Mesodermal cell (in vitro differentiated cells): ENCODE measurements around the gene PFKFB3.
A peak's percentile ranks its signal among the peaks of the same experiment; 100 is the strongest.
"Not testable (repeated sequence)": the region's sequence is repeated elsewhere in the genome, so short reads cannot be mapped to it uniquely, and the experiment has no call there.

ENCODE experiments used
- H3K27ac ChIP-seq: 2 replicates; pipeline ENCODE4 v1.7.0; 2013; ENCODE audit warnings: mild to moderate bottlenecking, low read depth, low read length, moderate library complexity; ENCODE audit not compliant: severe bottlenecking
- H3K36me3 ChIP-seq: 2 replicates; pipeline ENCODE4 v1.7.1; 2013; ENCODE audit warnings: mild to moderate bottlenecking, low read length, moderate library complexity; ENCODE audit not compliant: control insufficient read depth, insufficient read depth
- H3K4me1 ChIP-seq: one replicate; pipeline ENCODE4 v1.7.1; 2013; ENCODE audit warnings: mild to moderate bottlenecking, low read length; ENCODE audit not compliant: insufficient read depth, control insufficient read depth, poor library complexity, severe bottlenecking
- H3K4me3 ChIP-seq: 2 replicates; pipeline ENCODE4 v1.7.0; 2013; ENCODE audit warnings: low read length, control low read depth, mild to moderate bottlenecking; ENCODE audit not compliant: insufficient read depth, poor library complexity, severe bottlenecking; ENCODE audit errors: extremely low read depth
- H3K9me3 ChIP-seq: 2 replicates; pipeline ENCODE4 v1.7.1; 2013; ENCODE audit warnings: mild to moderate bottlenecking, low read length, moderate library complexity; ENCODE audit not compliant: control insufficient read depth
- WGBS, 2 experiments: methylation state at CpG; one replicate each; pipeline ENCODE4 v1.1.5; 2013; ENCODE audit warnings: missing lambda C conversion rate in 2 of 2; ENCODE audit not compliant: insufficient coverage in 2 of 2; 5-methylcytosine and 5-hydroxymethylcytosine counted together

Gene PFKFB3

DNA sequence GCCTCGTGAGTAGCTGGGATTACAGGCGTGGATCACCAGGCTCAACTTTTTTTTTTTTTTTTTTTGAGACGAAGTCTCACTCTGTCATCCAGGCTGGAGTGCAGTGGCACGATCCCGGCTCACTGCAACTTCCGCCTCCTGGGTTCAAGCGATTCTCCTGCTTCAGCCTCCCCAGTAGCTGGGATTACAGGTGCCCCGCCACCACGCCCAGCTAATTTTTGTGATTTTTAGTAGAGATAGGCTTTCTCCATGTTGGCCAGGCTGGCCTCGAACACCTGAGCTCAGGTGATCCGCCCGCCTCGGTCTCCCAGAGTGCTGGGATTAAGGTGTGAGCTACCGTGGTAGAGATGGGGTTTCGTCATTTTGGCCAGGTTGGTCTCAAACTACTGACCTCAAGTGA, 36.8 kb upstream of the PFKFB3 start:
- WGBS, 2 experiments, result 90 to 92% methylated on average over 12 to 13 of the region's 15 CpGs

DNA sequence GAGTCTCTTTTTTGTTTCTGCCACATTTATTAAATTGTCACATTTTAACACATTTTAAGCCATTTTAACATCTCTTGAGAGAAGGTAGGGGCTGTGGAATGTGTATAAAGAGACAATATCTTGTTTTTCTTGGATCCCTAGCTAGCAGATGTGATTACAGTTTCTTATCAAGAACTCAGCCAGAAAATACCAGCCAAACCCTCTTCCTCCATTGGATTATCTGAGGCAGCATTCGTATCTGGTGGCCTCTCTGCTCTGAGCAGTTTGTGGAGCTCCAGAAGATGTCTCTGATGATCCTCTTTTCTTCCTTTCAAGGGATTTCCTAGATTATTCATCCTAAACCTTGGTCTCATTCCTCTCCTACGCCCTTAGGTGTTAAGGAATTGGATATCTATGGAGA, 35.3 kb upstream of the PFKFB3 start:
- WGBS, 2 experiments, result 86 to 88% methylated on average over 1 of the region's 2 CpGs
- H3K4me3 ChIP-seq, result no peak overlapping the region
- H3K9me3 ChIP-seq, result no peaks in the 10 kb centered on the region
- H3K36me3 ChIP-seq, result peaks cover 13% of the 10 kb centered on the region
- peaks cover 44% of the 10 kb centered on the region for H3K4me1 ChIP-seq
- H3K27ac ChIP-seq, result peak overlapping the region; percentile 23

More for the DNA sequence above, 36.8 kb upstream of the PFKFB3 start:
- H3K4me1 ChIP-seq, result peaks cover 45% of the 10 kb centered on the region
- not testable (repeated sequence) for H3K9me3 ChIP-seq, H3K4me3 ChIP-seq, H3K27ac ChIP-seq, H3K36me3 ChIP-seq

DNA sequence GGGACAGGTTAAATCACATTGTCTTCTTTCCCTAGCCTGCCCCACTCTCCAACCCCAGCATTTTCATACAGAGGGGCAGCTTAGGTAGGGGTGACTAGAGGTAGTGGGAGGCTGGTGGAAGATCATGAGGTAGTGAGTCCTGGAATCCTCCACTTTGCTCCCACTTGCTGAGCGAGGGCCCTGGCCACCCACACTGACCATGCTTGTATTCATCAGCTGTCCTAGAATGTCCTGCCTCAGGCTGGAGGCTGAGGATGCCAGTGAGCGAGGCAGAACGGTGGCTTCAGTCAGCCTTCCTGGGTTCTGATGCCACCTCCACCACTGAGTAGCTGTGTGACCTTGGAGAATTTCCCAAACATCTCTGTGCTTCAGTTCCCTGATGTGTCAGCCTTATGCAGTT, 34.6 kb upstream of the PFKFB3 start:
- H3K4me1 ChIP-seq, result peaks cover 40% of the 10 kb centered on the region
- no peak overlapping the region for H3K27ac ChIP-seq
- WGBS, 2 experiments, result 87 to 100% methylated on average over 1 to 3 of the region's 3 CpGs
- no peak overlapping the region for H3K4me3 ChIP-seq
- H3K9me3 ChIP-seq, result no peaks in the 10 kb centered on the region
- peaks cover 14% of the 10 kb centered on the region for H3K36me3 ChIP-seq

DNA sequence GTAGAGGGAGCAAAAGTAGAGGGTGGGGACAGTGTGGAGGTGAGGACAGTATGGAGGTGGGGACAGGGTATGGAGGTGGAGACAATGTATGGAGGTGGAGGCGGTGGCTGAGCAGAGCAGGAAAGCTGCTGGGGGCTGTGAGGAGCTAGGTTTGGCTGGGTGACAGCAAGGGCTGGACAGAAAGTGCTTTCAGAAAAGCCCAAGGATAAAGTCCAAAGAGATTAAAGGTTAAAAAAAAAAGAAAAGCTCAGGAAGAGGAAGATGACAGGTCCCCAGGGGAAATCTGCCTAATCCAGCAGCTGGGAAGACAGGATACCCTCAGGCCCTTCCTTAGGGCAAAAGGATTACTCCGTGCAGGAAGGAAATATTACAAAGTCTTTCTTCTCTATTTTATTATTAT, 32.1 kb upstream of the PFKFB3 start:
- H3K4me3 ChIP-seq, result no peak overlapping the region

DNA sequence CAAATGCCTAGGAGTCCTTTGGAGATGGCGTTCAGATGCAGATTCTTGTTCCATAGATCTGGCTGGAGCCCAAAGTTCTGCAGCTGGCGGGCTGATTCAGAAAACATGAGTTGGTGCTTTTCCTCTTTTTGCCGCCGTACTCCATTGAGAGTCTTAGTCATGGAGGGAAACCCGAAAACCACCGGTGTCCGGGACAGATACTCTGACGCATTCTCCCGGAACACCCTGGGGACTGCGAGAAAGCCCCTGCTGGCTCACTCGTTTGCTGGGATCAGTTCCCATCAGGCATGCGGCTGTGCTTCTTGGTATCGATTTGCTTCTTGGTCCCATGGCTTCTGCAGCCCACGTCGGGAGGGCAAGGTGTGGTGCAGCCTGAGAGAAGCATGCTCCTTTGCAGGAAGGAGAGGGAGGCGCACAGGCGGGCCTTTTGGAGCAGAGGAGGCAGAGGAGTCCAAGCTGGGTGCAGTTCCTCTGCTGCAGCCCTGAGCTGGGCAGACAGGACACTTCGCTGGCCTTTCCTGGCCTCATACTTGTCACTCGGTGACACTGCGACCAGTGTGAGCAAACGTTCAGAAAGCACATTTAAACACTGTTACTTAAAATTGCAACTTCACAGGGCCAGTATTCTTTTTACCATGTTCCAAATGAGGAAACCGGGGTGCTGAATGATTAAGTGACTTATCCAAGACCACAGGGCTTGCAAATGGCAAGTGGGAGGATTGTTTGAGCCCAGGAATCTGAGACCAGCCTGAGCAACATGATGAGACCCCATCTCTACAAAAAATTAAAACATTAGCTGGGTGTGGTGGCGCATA, 30.6 kb upstream of the PFKFB3 start:
- Histone ChIP-seq H3K4me1 (peaks cover 22% of the 10 kb centered on the region), H3K9me3 (no peaks in the 10 kb centered on the region), H3K36me3 (peaks cover 16% of the 10 kb centered on the region), H3K27ac (no peak overlapping the region), H3K4me3 (no peak overlapping the region)
- 93 to 95% methylated on average over 20 to 22 of the region's 23 CpGs for WGBS, 2 experiments

More for the DNA sequence above, 32.1 kb upstream of the PFKFB3 start:
- WGBS, 2 experiments, result 63 to 100% methylated on average over 1 of the region's 2 CpGs
- H3K4me1 ChIP-seq, result peaks cover 24% of the 10 kb centered on the region
- peaks cover 20% of the 10 kb centered on the region for H3K36me3 ChIP-seq
- H3K9me3 ChIP-seq, result no peaks in the 10 kb centered on the region
- H3K27ac ChIP-seq, result no peak overlapping the region

DNA sequence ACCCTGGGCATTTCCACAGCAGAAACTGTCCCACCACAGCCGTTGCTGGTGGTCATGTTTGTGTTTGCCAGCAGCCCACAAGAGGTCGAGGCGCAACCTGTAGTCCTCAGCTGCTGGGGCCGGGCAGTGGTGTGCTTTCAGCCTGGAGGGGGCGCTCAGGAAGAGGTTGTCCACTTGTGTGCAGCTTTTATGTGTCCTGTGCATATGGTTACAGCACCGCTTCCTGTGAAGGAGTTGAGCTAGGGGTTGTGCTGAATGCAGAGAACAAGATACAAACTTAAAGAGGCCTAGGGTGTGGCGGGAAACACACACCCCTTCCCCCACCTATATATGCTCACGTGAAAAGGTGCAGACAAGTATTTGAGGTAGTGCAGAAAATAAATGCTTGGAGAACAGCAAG, 29.5 kb upstream of the PFKFB3 start:
- 74 to 75% methylated on average over 4 to 5 of the region's 8 CpGs for WGBS, 2 experiments
- Histone ChIP-seq H3K9me3 (no peaks in the 10 kb centered on the region), H3K36me3 (peaks cover 16% of the 10 kb centered on the region), H3K4me1 (peaks cover 12% of the 10 kb centered on the region), H3K27ac (no peak overlapping the region), H3K4me3 (no peak overlapping the region)

DNA sequence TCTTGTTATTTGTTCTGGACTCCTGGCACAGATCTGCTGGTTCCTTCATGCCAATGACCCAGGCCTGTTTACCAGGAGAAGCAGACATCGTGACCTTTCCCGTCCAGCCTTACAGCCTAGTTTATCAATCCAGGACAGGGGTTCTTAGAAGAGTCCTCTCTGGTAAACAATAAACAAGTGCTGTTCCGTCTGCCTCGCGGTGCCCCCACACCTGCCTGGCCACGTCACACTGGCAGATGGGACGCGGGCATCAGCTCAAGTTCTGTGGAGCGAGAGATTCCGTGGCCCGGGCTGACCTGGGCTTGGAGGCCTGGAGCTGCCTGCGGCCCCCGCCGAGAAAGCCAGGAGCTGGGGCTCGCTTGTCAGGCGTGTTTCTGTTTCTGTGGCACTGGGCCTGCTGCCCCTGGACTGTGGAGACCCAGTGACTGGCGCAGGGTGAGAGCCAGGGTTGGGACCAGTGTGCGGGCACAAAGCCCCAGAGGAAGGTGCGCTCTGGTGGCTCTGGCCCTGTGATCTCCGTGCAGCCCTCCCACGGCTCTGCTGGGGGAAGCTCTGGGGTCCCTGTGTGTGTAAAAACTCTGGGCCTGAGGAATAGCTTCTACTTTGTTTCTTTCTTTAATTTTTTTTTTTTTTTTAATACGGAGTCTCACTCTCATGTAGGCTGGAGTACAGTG, 28.4 kb upstream of the PFKFB3 start:
- peaks cover 15% of the 10 kb centered on the region for H3K4me1 ChIP-seq
- H3K27ac ChIP-seq, result no peak overlapping the region
- no peaks in the 10 kb centered on the region for H3K9me3 ChIP-seq
- peaks cover 18% of the 10 kb centered on the region for H3K36me3 ChIP-seq
- H3K4me3 ChIP-seq, result no peak overlapping the region
- 96 to 97% methylated on average over 18 to 19 of the region's 22 CpGs for WGBS, 2 experiments

DNA sequence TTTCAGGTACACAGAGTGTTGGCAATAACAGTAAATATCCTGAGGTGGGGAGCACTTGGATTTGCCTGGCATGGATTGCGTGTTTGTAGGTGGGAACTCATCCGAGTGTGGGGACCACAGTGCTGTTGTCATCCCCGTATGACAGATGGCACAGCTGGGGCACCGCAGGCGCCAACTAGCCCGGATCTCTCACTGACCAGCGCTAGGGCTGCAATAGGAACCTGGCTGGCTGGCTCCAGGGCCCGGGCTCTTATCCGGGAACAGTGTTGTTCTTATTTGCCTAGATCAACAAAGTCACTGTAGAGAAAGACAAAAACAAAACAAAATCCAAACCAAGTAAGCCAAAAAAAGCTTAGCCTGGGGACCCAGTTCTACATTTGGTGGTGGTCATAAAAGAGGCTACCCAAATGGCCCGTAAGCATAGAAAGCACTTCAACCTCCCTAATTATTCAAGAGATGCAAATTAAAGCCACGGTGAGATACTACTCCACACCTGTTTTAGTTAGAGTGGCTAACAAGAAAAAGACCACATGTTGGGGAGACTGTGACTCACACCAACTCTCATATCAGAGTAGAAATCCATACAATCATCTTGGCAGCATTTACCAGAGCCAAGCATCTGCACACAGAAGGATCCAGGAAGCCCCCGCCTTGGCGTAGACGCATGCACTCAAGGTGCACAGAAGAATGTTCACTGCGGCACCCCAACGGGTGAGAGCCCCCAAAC, 27.2 kb upstream of the PFKFB3 start:
- no peak overlapping the region for H3K27ac ChIP-seq
- no peaks in the 10 kb centered on the region for H3K9me3 ChIP-seq
- H3K4me3 ChIP-seq, result no peak overlapping the region
- H3K36me3 ChIP-seq, result peaks cover 18% of the 10 kb centered on the region
- peaks cover 15% of the 10 kb centered on the region for H3K4me1 ChIP-seq
- 85 to 90% methylated on average over 14 to 15 of the region's 16 CpGs for WGBS, 2 experiments

DNA sequence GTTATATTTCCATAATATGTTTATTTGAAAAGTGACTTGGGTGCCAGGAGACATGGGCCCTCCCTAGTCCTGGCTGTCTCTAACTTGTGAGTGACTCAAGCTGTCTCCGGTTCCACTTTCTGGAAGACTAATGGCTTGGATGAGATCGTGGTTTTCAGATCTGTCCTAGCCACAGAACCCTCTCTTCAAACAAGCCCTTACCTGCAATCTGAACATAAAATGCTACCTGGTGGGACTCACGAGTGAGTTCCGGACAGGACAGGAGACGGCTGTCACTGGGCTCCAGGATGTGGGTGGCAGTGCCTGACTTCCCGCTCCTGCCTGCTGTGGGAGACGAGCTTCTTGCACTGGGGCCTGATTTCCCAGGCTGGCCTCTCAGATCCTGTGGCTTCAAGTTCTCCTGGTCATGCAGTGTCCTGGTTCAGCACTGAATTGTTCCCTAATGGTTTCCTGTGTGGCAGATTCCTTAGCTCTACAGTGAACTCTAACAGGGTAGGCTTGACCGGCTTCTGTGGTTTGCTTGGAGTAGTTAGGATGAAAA, 26.0 kb upstream of the PFKFB3 start:
- peaks cover 15% of the 10 kb centered on the region for H3K4me1 ChIP-seq
- 83 to 95% methylated on average over 7 of the region's 8 CpGs for WGBS, 2 experiments
- peak overlapping the region; percentile 46 for H3K27ac ChIP-seq
- H3K36me3 ChIP-seq, result peaks cover 18% of the 10 kb centered on the region
- no peaks in the 10 kb centered on the region for H3K9me3 ChIP-seq
- H3K4me3 ChIP-seq, result no peak overlapping the region

DNA sequence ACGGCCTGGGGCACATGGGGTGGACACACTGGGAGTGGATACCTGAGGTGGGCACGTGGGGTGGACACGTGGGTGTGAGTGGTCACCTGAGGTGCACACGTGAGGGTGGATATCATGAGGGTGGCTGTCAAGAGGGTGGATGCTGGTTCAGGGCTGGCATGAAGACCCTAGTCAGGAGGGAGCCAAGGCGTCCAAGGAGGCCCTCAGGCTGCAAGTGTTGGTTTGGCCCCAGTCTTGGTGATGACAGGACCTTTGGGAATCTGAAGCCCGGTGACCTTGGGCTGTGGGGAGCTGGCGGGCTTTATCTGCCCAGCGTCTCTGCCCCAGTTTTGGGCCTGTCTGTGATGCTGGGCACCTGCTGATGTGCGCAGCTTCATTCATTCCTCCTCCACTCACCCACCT, 24.9 kb upstream of the PFKFB3 start:
- Histone ChIP-seq H3K9me3 (no peaks in the 10 kb centered on the region), H3K4me3 (no peak overlapping the region), H3K36me3 (peaks cover 13% of the 10 kb centered on the region), H3K4me1 (peaks cover 17% of the 10 kb centered on the region), H3K27ac (no peak overlapping the region)
- 91 to 97% methylated on average over 8 to 9 of the region's 9 CpGs for WGBS, 2 experiments
